ENCODE measurements around the gene SHLD1.
A peak's percentile ranks its signal among the peaks of the same experiment; 100 is the strongest.

Gene SHLD1

GRCh38 chr20:5822569-5822968, 72.4 kb downstream of the SHLD1 start:
- ChIA-PET POLR2A (no interaction called here), CTCF (interaction anchor here (1.1 to 3.0 kb wide), 2 partner anchors 12 to 19 kb away, joined by 3 to 14 read pairs; no protein-coding TSS in a partner anchor)
- no peak for TF ChIP-seq CTCF (IDR thresholded peaks at IDR 0.05; ENCODE audit: control extremely low read depth, extremely low read depth, low read depth, missing control alignments)
- peak; percentile 26 for DNase-seq (ENCODE audit: extremely low spot score)

- no peak for DNase-seq (ENCODE audit: extremely low spot score)
- ChIA-PET CTCF (interaction anchor here (1.1 to 3.0 kb wide), 4 partner anchors 8 to 295 kb away, joined by 3 to 14 read pairs (median 6); no protein-coding TSS in a partner anchor), POLR2A (no interaction called here)
- no peak for TF ChIP-seq CTCF (IDR thresholded peaks at IDR 0.05; ENCODE audit: control extremely low read depth, extremely low read depth, low read depth, missing control alignments)
Observed at GRCh38 chr20:5825130-5825719, 75.0 kb downstream of the SHLD1 start.

GRCh38 chr20:5827098-5827853, 77.1 kb downstream of the SHLD1 start:
- ChIA-PET POLR2A (no interaction called here), CTCF (interaction anchor here (1.0 to 2.6 kb wide), 4 partner anchors 10 to 291 kb away, joined by 3 to 10 read pairs (median 3); no protein-coding TSS in a partner anchor)
- DNase-seq (ENCODE audit: extremely low spot score) = no peak
- no peak for TF ChIP-seq CTCF (IDR thresholded peaks at IDR 0.05; ENCODE audit: control extremely low read depth, extremely low read depth, low read depth, missing control alignments)

- POLR2A ChIA-PET = no interaction called here
- CTCF ChIA-PET = interaction anchor here (1.1 kb wide), 1 partner anchor 9 kb away, joined by 3 read pairs; no protein-coding TSS in a partner anchor
- no peak for DNase-seq (ENCODE audit: extremely low spot score)
Observed at GRCh38 chr20:5827861-5828260, 77.7 kb downstream of the SHLD1 start.

GRCh38 chr20:5829241-5829809, 79.1 kb downstream of the SHLD1 start:
- CTCF ChIA-PET = interaction anchor here (1.0 to 2.1 kb wide), 3 partner anchors 9 to 43 kb away, joined by 3 to 4 read pairs (median 4); no protein-coding TSS in a partner anchor
- DNase-seq (ENCODE audit: extremely low spot score) = no peak
- TF ChIP-seq CTCF (IDR thresholded peaks at IDR 0.05; ENCODE audit: control extremely low read depth, extremely low read depth, low read depth, missing control alignments) = no peak
- POLR2A ChIA-PET = no interaction called here

More at GRCh38 chr20:5827861-5828260, 77.7 kb downstream of the SHLD1 start:
- no peak for TF ChIP-seq CTCF (IDR thresholded peaks at IDR 0.05; ENCODE audit: control extremely low read depth, extremely low read depth, low read depth, missing control alignments)

- ChIA-PET POLR2A (no interaction called here), CTCF (interaction anchor here (1.0 to 1.4 kb wide), 3 partner anchors 13 to 103 kb away, joined by 3 to 4 read pairs (median 3); no protein-coding TSS in a partner anchor)
- no peak for TF ChIP-seq CTCF (IDR thresholded peaks at IDR 0.05; ENCODE audit: control extremely low read depth, extremely low read depth, low read depth, missing control alignments)
- no peak for DNase-seq (ENCODE audit: extremely low spot score)
Observed at GRCh38 chr20:5831539-5832237, 81.5 kb downstream of the SHLD1 start.

Measured in GM10248 (cell line).